H9 (cell line): ENCODE results near the gene TLN1. TPM values are rescaled to one million over a fixed set of nuclear protein-coding genes. Genes with fewer than 3 reads are reported as not detected.

Experiments used
- DNase-seq: peaks from one replicate; pipeline ENCODE4 v3.0.0-alpha.2; 2017
- H2AFZ ChIP-seq: one replicate; pipeline ENCODE4 v1.6.1; 2013; ENCODE audit warnings: mild to moderate bottlenecking, low read length, control low read depth, moderate library complexity
- H2AK5ac ChIP-seq: 2 replicates; pipeline ENCODE4 v1.6.1; 2013; ENCODE audit warnings: low read length, control low read depth, mixed read lengths; ENCODE audit not compliant: insufficient read length
- H2BK120ac ChIP-seq: one replicate; pipeline ENCODE4 v1.6.1; 2013; ENCODE audit warnings: low read depth, mild to moderate bottlenecking, low read length, control low read depth, inconsistent platforms; ENCODE audit not compliant: poor library complexity, severe bottlenecking
- H2BK12ac ChIP-seq: 2 replicates; pipeline ENCODE4 v1.6.1; 2013; ENCODE audit warnings: low read length, control low read depth, mixed read lengths, low read depth; ENCODE audit not compliant: insufficient read length
- H2BK15ac ChIP-seq: 2 replicates; pipeline ENCODE4 v1.6.1; 2013; ENCODE audit warnings: low read depth, low read length, control low read depth
- H2BK20ac ChIP-seq: one replicate; pipeline ENCODE4 v1.6.1; 2013; ENCODE audit warnings: low read depth, mild to moderate bottlenecking, low read length, control low read depth, inconsistent platforms; ENCODE audit not compliant: poor library complexity, severe bottlenecking
- H2BK5ac ChIP-seq: 2 replicates; pipeline ENCODE4 v1.6.1; 2013; ENCODE audit warnings: low read length, control low read depth, mixed read lengths; ENCODE audit not compliant: insufficient read length
- H3K14ac ChIP-seq: 2 replicates; pipeline ENCODE4 v1.6.1; 2013; ENCODE audit warnings: low read length, control low read depth; ENCODE audit not compliant: insufficient read depth
- H3K18ac ChIP-seq: 2 replicates; pipeline ENCODE4 v1.6.1; 2013; ENCODE audit warnings: low read depth, mild to moderate bottlenecking, mixed read lengths, low read length, control low read depth; ENCODE audit not compliant: insufficient read length
- H3K23ac ChIP-seq: 2 replicates; pipeline ENCODE4 v1.6.1; 2013; ENCODE audit warnings: low read length, control low read depth, mixed read lengths, low read depth; ENCODE audit not compliant: insufficient read length
- H3K23me2 ChIP-seq: 2 replicates; pipeline ENCODE4 v1.6.1; 2013; ENCODE audit warnings: low read depth, mild to moderate bottlenecking, mixed read lengths, low read length, control low read depth; ENCODE audit not compliant: insufficient read length, poor library complexity, severe bottlenecking
- H3K27ac ChIP-seq: 2 replicates; pipeline ENCODE4 v1.5.1; 2013; ENCODE audit warnings: low read length, control low read depth, mixed read lengths, low read depth; ENCODE audit not compliant: insufficient read length
- H3K27me3 ChIP-seq: 2 replicates; pipeline ENCODE4 v1.6.1; 2013; ENCODE audit warnings: low read length, control low read depth, inconsistent platforms; ENCODE audit not compliant: insufficient read depth
- H3K4ac ChIP-seq: 2 replicates; pipeline ENCODE4 v1.6.1; 2013; ENCODE audit warnings: low read depth, mild to moderate bottlenecking, control low read depth, inconsistent platforms, low read length, moderate library complexity
- H3K4me1 ChIP-seq: 2 replicates; pipeline ENCODE4 v1.6.1; 2013; ENCODE audit warnings: low read length, control low read depth, inconsistent platforms; ENCODE audit not compliant: insufficient read depth
- H3K4me2 ChIP-seq: 2 replicates; pipeline ENCODE4 v1.6.1; 2013; ENCODE audit warnings: low read length, control low read depth, mixed read lengths; ENCODE audit not compliant: insufficient read length, insufficient read depth
- H3K56ac ChIP-seq: 2 replicates; pipeline ENCODE4 v1.6.1; 2013; ENCODE audit warnings: low read depth, mild to moderate bottlenecking, mixed read lengths, low read length, control low read depth; ENCODE audit not compliant: insufficient read length
- H3K79me1 ChIP-seq: 2 replicates; pipeline ENCODE4 v1.6.1; 2013; ENCODE audit warnings: low read depth, mild to moderate bottlenecking, moderate library complexity, low read length, control low read depth, inconsistent platforms; ENCODE audit not compliant: insufficient read depth, poor library complexity, severe bottlenecking
- H3K79me2 ChIP-seq: 2 replicates; pipeline ENCODE4 v1.6.1; 2013; ENCODE audit warnings: low read length, control low read depth, inconsistent platforms; ENCODE audit not compliant: insufficient read depth
- H3K9ac ChIP-seq: 2 replicates; pipeline ENCODE4 v1.6.1; 2013; ENCODE audit warnings: low read length, control low read depth, mixed read lengths; ENCODE audit not compliant: insufficient read length; ENCODE audit errors: extremely low read depth
- H3K9me3 ChIP-seq: one replicate; pipeline ENCODE4 v1.6.1; 2013; ENCODE audit warnings: low read depth, low read length, inconsistent platforms; ENCODE audit not compliant: control insufficient read depth
- H3T11ph ChIP-seq: one replicate; pipeline ENCODE4 v1.6.1; 2013; ENCODE audit warnings: mild to moderate bottlenecking, low read length, control low read depth, inconsistent platforms
- H4K20me1 ChIP-seq: one replicate; pipeline ENCODE4 v1.6.1; 2013; ENCODE audit not compliant: control insufficient read depth, insufficient read length, insufficient read depth
- H4K5ac ChIP-seq: 2 replicates; pipeline ENCODE4 v1.6.1; 2013; ENCODE audit warnings: low read depth, mild to moderate bottlenecking, mixed read lengths, low read length, control low read depth; ENCODE audit not compliant: insufficient read length
- H4K8ac ChIP-seq: replicated peaks from 2 replicates; pipeline ENCODE4 v1.6.1; 2013; ENCODE audit warnings: low read length, control low read depth, mixed read lengths, low read depth; ENCODE audit not compliant: insufficient read length
- H4K91ac ChIP-seq: 2 replicates; pipeline ENCODE4 v1.6.1; 2013; ENCODE audit warnings: low read depth, mild to moderate bottlenecking, moderate library complexity, mixed read lengths, low read length, control low read depth; ENCODE audit not compliant: insufficient read length
- H3K27ac Mint-ChIP-seq, 3 experiments: 2 replicates in 2 of 3; 3 replicates in 1 of 3; pipeline ENCODE4 v1.8.0; 2020 to 2021; ENCODE audit warnings: mixed read lengths in 3 of 3, mild to moderate bottlenecking in 1 of 3, moderate library complexity in 1 of 3
- H3K27me3 Mint-ChIP-seq: 2 replicates; pipeline ENCODE4 v1.8.0; 2021; ENCODE audit warnings: low read depth, mild to moderate bottlenecking, moderate library complexity, mixed read lengths
- H3K36me3 Mint-ChIP-seq, 3 experiments: 2 replicates in 2 of 3; 3 replicates in 1 of 3; pipeline ENCODE4 v1.8.0; 2020 to 2021; ENCODE audit warnings: low read depth in 3 of 3, mixed read lengths in 3 of 3; ENCODE audit not compliant: insufficient read depth in 1 of 3
- H3K4me1 Mint-ChIP-seq, 2 experiments: 2 replicates each; pipeline ENCODE4 v1.8.0; 2020; ENCODE audit warnings: mixed read lengths in 2 of 2
- H3K4me3 Mint-ChIP-seq, 2 experiments: 2 replicates in 1 of 2; 3 replicates in 1 of 2; pipeline ENCODE4 v1.8.0; 2020 to 2021; ENCODE audit warnings: mild to moderate bottlenecking in 2 of 2, mixed read lengths in 2 of 2, moderate library complexity in 1 of 2
- H3K9me3 Mint-ChIP-seq, 2 experiments: 2 replicates in 1 of 2; 3 replicates in 1 of 2; pipeline ENCODE4 v1.8.0; 2020; ENCODE audit warnings: mild to moderate bottlenecking in 2 of 2, mixed read lengths in 2 of 2, moderate library complexity in 1 of 2
- WGBS: extraction: QIAGEN DNeasy Blood & Tissue Kit; methylation state at CpG from one replicate; pipeline ENCODE4 v1.1.7; 2013; ENCODE audit warnings: missing lambda C conversion rate, low lambda C conversion rate, mixed read lengths; ENCODE audit not compliant: insufficient read length; ENCODE audit errors: extremely low coverage; 5-methylcytosine and 5-hydroxymethylcytosine counted together
- microRNA-seq: library from miRNA; unstranded; fragments of <30 nt; microRNA quantifications from one replicate; pipeline ENCODE4, GENCODE V29; 2020; ENCODE audit warnings: borderline microRNAs expressed
- total RNA-seq: library from RNA; stranded (reverse); gene quantifications from 2 replicates; pipeline ENCODE4 v1.2.1, GENCODE V29; 2021
- TF ChIP-seq, protein P1 (sequence below): fragments of 200-600 bp; sonication (generic); conservative IDR thresholded peaks from 3 replicates; pipeline ENCODE4 v1.8.0; 2021; ENCODE audit warnings: antibody characterized with exemption, mild to moderate bottlenecking

Gene TLN1
- total RNA-seq, 1 experiment from 2014 or later, result 102 TPM

GRCh38 chr9:35649431-35650340 lies 82.3 kb downstream of the TLN1 start:
- Histone ChIP-seq H3K4ac (no peak overlapping the region), H3K23me2 (no peaks in the 10 kb centered on the region), H3K56ac (no peak overlapping the region), H4K8ac (no peak overlapping the region), H3K18ac (no peak overlapping the region), H3K9me3 (no peaks in the 10 kb centered on the region), H4K5ac (no peak overlapping the region), H2BK15ac (no peak overlapping the region), H3T11ph (no peak overlapping the region), H3K27ac (no peak overlapping the region), H2AFZ (no peak overlapping the region), H2AK5ac (no peak overlapping the region), H3K9ac (no peak overlapping the region), H2BK20ac (no peak overlapping the region), H2BK5ac (no peak overlapping the region), H3K4me1 (peaks cover 3% of the 10 kb centered on the region; the same call in 1 of the 2 replicates), H3K79me2 (no peaks in the 10 kb centered on the region), H2BK12ac (no peak overlapping the region), H3K79me1 (no peaks in the 10 kb centered on the region), H4K91ac (no peak overlapping the region), H2BK120ac (no peak overlapping the region), H3K23ac (no peak overlapping the region), H4K20me1 (no peaks in the 10 kb centered on the region), H3K4me2 (no peak overlapping the region), H3K27me3 (0 out of 2 replicates have a peak, but pooled peaks cover 2% of the 10 kb centered on the region), H3K14ac (no peak overlapping the region)
- TF ChIP-seq, protein P1, sequence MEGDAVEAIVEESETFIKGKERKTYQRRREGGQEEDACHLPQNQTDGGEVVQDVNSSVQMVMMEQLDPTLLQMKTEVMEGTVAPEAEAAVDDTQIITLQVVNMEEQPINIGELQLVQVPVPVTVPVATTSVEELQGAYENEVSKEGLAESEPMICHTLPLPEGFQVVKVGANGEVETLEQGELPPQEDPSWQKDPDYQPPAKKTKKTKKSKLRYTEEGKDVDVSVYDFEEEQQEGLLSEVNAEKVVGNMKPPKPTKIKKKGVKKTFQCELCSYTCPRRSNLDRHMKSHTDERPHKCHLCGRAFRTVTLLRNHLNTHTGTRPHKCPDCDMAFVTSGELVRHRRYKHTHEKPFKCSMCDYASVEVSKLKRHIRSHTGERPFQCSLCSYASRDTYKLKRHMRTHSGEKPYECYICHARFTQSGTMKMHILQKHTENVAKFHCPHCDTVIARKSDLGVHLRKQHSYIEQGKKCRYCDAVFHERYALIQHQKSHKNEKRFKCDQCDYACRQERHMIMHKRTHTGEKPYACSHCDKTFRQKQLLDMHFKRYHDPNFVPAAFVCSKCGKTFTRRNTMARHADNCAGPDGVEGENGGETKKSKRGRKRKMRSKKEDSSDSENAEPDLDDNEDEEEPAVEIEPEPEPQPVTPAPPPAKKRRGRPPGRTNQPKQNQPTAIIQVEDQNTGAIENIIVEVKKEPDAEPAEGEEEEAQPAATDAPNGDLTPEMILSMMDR, result no peak
- Mint-ChIP-seq H3K4me1 (peaks cover 27 to 33% of the 10 kb centered on the region in 2 experiments), H3K27me3 (peaks cover 5% of the 10 kb centered on the region), H3K27ac (no peak overlapping the region), H3K4me3 (no peak overlapping the region; a peak in 1 of 5 replicates), H3K36me3 (no peaks in the 10 kb centered on the region), H3K9me3 (no peaks in the 10 kb centered on the region)
- DNase-seq, result no peak
- no CpG with 5 or more reads among the region's 26 CpGs for WGBS

Small RNA genes within 50 kb of the gene (microRNA-seq; reads per million reads assigned to microRNA genes)
- gene MIR6852, result not detected
- gene MIR6853, result not detected

Other genes starting within 250 kb of the TLN1 start
- 5.8 and 6.3 TPM in 2 replicates for gene RUSC2, start 242.1 kb downstream of the TLN1 start, total RNA-seq
- gene TESK1, start 126.9 kb downstream of the TLN1 start, total RNA-seq, result 28.1 and 28.6 TPM in 2 replicates
- gene CD72, start 113.8 kb downstream of the TLN1 start, total RNA-seq, result 3.3 and 3.9 TPM in 2 replicates
- 1.3 and 1.6 TPM in 2 replicates for gene SIT1, start 81.3 kb downstream of the TLN1 start, total RNA-seq
- 18,417 and 20,652 TPM in 2 replicates for gene RMRP, start 74.2 kb downstream of the TLN1 start, total RNA-seq
- gene CCDC107, start 73.9 kb downstream of the TLN1 start, total RNA-seq, result 11.3 and 12.0 TPM in 2 replicates
- gene ARHGEF39, start 67.0 kb downstream of the TLN1 start, total RNA-seq, result 21.6 and 24.4 TPM in 2 replicates
- gene CA9, start 58.3 kb downstream of the TLN1 start, total RNA-seq, result 0.94 and 1.9 TPM in 2 replicates
- 221 and 225 TPM in 2 replicates for gene TPM2, start 42.3 kb downstream of the TLN1 start, total RNA-seq
- 26.9 and 27.3 TPM in 2 replicates for gene CREB3, start 471 bp upstream of the TLN1 start, total RNA-seq
- 90.7 and 103 TPM in 2 replicates for gene GBA2, start 17.0 kb upstream of the TLN1 start, total RNA-seq
- gene RGP1, start 17.1 kb upstream of the TLN1 start, total RNA-seq, result 23.5 and 25.7 TPM in 2 replicates
- 0.83 and 0.97 TPM in 2 replicates for gene MSMP, start 22.1 kb upstream of the TLN1 start, total RNA-seq
- gene NPR2, start 59.4 kb upstream of the TLN1 start, total RNA-seq, result 12.2 and 12.5 TPM in 2 replicates
- gene SPAG8, start 80.1 kb upstream of the TLN1 start, total RNA-seq, result 0.46 and 0.50 TPM in 2 replicates
- 30.9 and 35.9 TPM in 2 replicates for gene HINT2, start 82.8 kb upstream of the TLN1 start, total RNA-seq
- not detected in 2 replicates for gene FAM221B, start 96.5 kb upstream of the TLN1 start, total RNA-seq
- 7.9 and 9.3 TPM in 2 replicates for gene TMEM8B, start 97.0 kb upstream of the TLN1 start, total RNA-seq
- not detected in 2 replicates for gene OR13J1, start 138.2 kb upstream of the TLN1 start, total RNA-seq
- not detected in 2 replicates for gene HRCT1, start 174.0 kb upstream of the TLN1 start, total RNA-seq
- gene SPAAR, start 177.3 kb upstream of the TLN1 start, total RNA-seq, result 0.26 TPM in 1 of 2 replicates, not detected in the other
- not detected in 2 replicates for gene OR2S2, start 226.0 kb upstream of the TLN1 start, total RNA-seq